Hepatocyte (in vitro differentiated cells): ENCODE measurements around the gene SESN1. TPM values are rescaled to one million over a fixed set of nuclear protein-coding genes. Genes with fewer than 3 reads are reported as not detected.

Source experiments
- DNase-seq: peaks from one replicate; pipeline ENCODE4 v3.0.0-alpha.2; 2016; ENCODE audit warnings: low spot score
- H2AFZ ChIP-seq: fragments of 200-600 bp; sonication (generic); 2 replicates; pipeline ENCODE4 v1.6.0; 2016; ENCODE audit warnings: antibody characterized with exemption, mild to moderate bottlenecking
- H3K27ac ChIP-seq: fragments of 200-600 bp; sonication (generic); 2 replicates; pipeline ENCODE4 v1.5.1; 2016; ENCODE audit warnings: mild to moderate bottlenecking
- H3K27me3 ChIP-seq: fragments of 200-600 bp; sonication (generic); 2 replicates; pipeline ENCODE4 v1.6.1; 2016
- H3K36me3 ChIP-seq: fragments of 200-600 bp; sonication (generic); replicated peaks from 2 replicates; pipeline ENCODE4 v1.5.1; 2016; ENCODE audit warnings: low read depth; ENCODE audit not compliant: insufficient read depth
- H3K4me1 ChIP-seq: fragments of 200-600 bp; sonication (generic); 2 replicates; pipeline ENCODE4 v1.5.1; 2016; ENCODE audit warnings: mild to moderate bottlenecking, moderate library complexity; ENCODE audit not compliant: insufficient read depth
- H3K4me2 ChIP-seq: fragments of 200-600 bp; sonication (generic); 2 replicates; pipeline ENCODE4 v1.6.0; 2016
- H3K4me3 ChIP-seq: fragments of 200-600 bp; sonication (generic); 2 replicates; pipeline ENCODE4 v1.5.1; 2016; ENCODE audit warnings: mild to moderate bottlenecking
- H3K79me2 ChIP-seq: fragments of 200-600 bp; sonication (generic); 2 replicates; pipeline ENCODE4 v1.6.0; 2017; ENCODE audit warnings: mild to moderate bottlenecking
- H3K9me2 ChIP-seq: fragments of 200-600 bp; sonication (generic); replicated peaks from 2 replicates; pipeline ENCODE4 v1.6.0; 2017; ENCODE audit warnings: mild to moderate bottlenecking; ENCODE audit not compliant: insufficient read depth
- H3K9me3 ChIP-seq: fragments of 200-600 bp; sonication (generic); 2 replicates; pipeline ENCODE4 v1.5.1; 2016; ENCODE audit warnings: low read depth, mild to moderate bottlenecking
- H4K20me1 ChIP-seq: fragments of 200-600 bp; sonication (generic); 2 replicates; pipeline ENCODE4 v1.6.0; 2016; ENCODE audit warnings: mild to moderate bottlenecking; ENCODE audit not compliant: insufficient read depth, poor library complexity, severe bottlenecking
- CTCF ChIP-seq: fragments of 200-600 bp; sonication (generic); IDR thresholded peaks from 2 replicates; pipeline ENCODE4 v1.5.1; 2016; ENCODE audit warnings: antibody characterized with exemption, mild to moderate bottlenecking; ENCODE audit not compliant: poor library complexity
- EZH2 ChIP-seq: fragments of 200-600 bp; sonication (generic); IDR thresholded peaks from 2 replicates; pipeline ENCODE4 v1.6.1; 2016; ENCODE audit warnings: antibody characterized with exemption, mild to moderate bottlenecking, borderline replicate concordance
- EZH2phosphoT487 ChIP-seq: fragments of 200-600 bp; sonication (generic); IDR thresholded peaks from one replicate; pipeline ENCODE4 v1.6.1; 2018; ENCODE audit warnings: antibody characterized with exemption, mild to moderate bottlenecking, low read depth, moderate library complexity; ENCODE audit not compliant: unreplicated experiment, severe bottlenecking
- WGBS: methylation state at CpG from one replicate; pipeline ENCODE4 v1.1.6; 2016; ENCODE audit warnings: low lambda C conversion rate; ENCODE audit errors: missing lambda C conversion rate; 5-methylcytosine and 5-hydroxymethylcytosine counted together
- polyA plus RNA-seq: library from polyadenylated mRNA; unstranded; fragments of >200 nt; fragmentation: Nextera tagmentation; extraction: Ambion mirVana; gene quantifications from 2 replicates; pipeline ENCODE4 v1.2.1, GENCODE V29; 2016
- total RNA-seq: library from RNA; depleted of rRNA; stranded (reverse); fragments of >200 nt; gene quantifications from 2 replicates; pipeline ENCODE4 v1.2.3, GENCODE V29; 2014

SESN1 gene
- total and polyA plus RNA-seq, 2 experiments from 2014 or later = 29.1 to 59.1 TPM

- Histone ChIP-seq H3K9me3 (no peaks in the 10 kb centered on the region), H3K27ac (no peak overlapping the region), H2AFZ (no peak overlapping the region), H3K4me3 (no peak overlapping the region), H3K79me2 (peaks cover 5% of the 10 kb centered on the region), H3K4me2 (no peak overlapping the region), H3K9me2 (no peaks in the 10 kb centered on the region), H3K27me3 (no peaks in the 10 kb centered on the region), H3K36me3 (no peaks in the 10 kb centered on the region), H4K20me1 (no peaks in the 10 kb centered on the region), H3K4me1 (no peaks in the 10 kb centered on the region)
- no peak for DNase-seq
- TF ChIP-seq EZH2phosphoT487 (no peak), CTCF (no peak), EZH2 (no peak)
- WGBS = 97% methylated on average over 1 of the region's 1 CpG
Observed at GRCh38 chr6:109025639-109026038, 69.0 kb downstream of the SESN1 start.

GRCh38 chr6:109024784-109025183 is 69.9 kb downstream of the SESN1 start:
- Histone ChIP-seq H3K4me1 (no peaks in the 10 kb centered on the region), H3K4me2 (no peak overlapping the region), H3K36me3 (no peaks in the 10 kb centered on the region), H3K9me2 (no peaks in the 10 kb centered on the region), H4K20me1 (no peaks in the 10 kb centered on the region), H3K9me3 (no peaks in the 10 kb centered on the region), H3K27ac (no peak overlapping the region), H3K79me2 (peaks cover 7% of the 10 kb centered on the region), H3K4me3 (no peak overlapping the region), H2AFZ (no peak overlapping the region), H3K27me3 (no peaks in the 10 kb centered on the region)
- TF ChIP-seq CTCF = no peak
- no peak for TF ChIP-seq EZH2phosphoT487
- TF ChIP-seq EZH2 = no peak
- no peak for DNase-seq
- WGBS = 84% methylated on average over 4 of the region's 4 CpGs

GRCh38 chr6:109024368-109024767 is 70.3 kb downstream of the SESN1 start:
- no peak overlapping the region for H2AFZ ChIP-seq
- no peak for DNase-seq
- H3K4me3 ChIP-seq = no peak overlapping the region
- H3K79me2 ChIP-seq = peaks cover 11% of the 10 kb centered on the region
- no peak overlapping the region for H3K4me2 ChIP-seq
- H3K27ac ChIP-seq = no peak overlapping the region
- no peaks in the 10 kb centered on the region for H3K4me1 ChIP-seq
- no peaks in the 10 kb centered on the region for H4K20me1 ChIP-seq
- no peaks in the 10 kb centered on the region for H3K9me3 ChIP-seq
- no peak for TF ChIP-seq EZH2phosphoT487
- no peaks in the 10 kb centered on the region for H3K27me3 ChIP-seq
- H3K9me2 ChIP-seq = no peaks in the 10 kb centered on the region
- WGBS = 100% methylated on average over 2 of the region's 2 CpGs
- no peaks in the 10 kb centered on the region for H3K36me3 ChIP-seq

- Histone ChIP-seq H3K79me2 (peaks cover 17% of the 10 kb centered on the region), H3K9me2 (no peaks in the 10 kb centered on the region), H3K9me3 (no peaks in the 10 kb centered on the region), H3K27ac (no peak overlapping the region), H3K27me3 (no peaks in the 10 kb centered on the region), H3K4me2 (no peak overlapping the region), H3K4me1 (no peaks in the 10 kb centered on the region), H3K36me3 (no peaks in the 10 kb centered on the region), H4K20me1 (no peaks in the 10 kb centered on the region), H2AFZ (no peak overlapping the region), H3K4me3 (no peak overlapping the region)
- no peak for TF ChIP-seq CTCF
- TF ChIP-seq EZH2 = no peak
- TF ChIP-seq EZH2phosphoT487 = no peak
- DNase-seq = no peak
Observed at GRCh38 chr6:109023356-109023925, 71.2 kb downstream of the SESN1 start.
